ENCODE measurements around the gene PPT2.
"Not testable (repeated sequence)": the region's sequence is repeated elsewhere in the genome, so short reads cannot be mapped to it uniquely, and the experiment has no call there.

Gene PPT2

GRCh38 chr6:32191696-32192607 is 38.0 kb downstream of the PPT2 start:
- DNase-seq, result no peak
- 34% methylated on average over 13 of the region's 15 CpGs for WGBS (ENCODE audit: insufficient coverage)
- peak overlapping the region; percentile 45 to 89 (median 76) for H3K4me3 ChIP-seq (ENCODE audit: control insufficient read depth in 1 of 7, extremely low read depth in 1 of 7, insufficient read depth in 4 of 7, low read depth in 2 of 7, low read length in 6 of 7)
- ChIA-PET POLR2A (interaction anchor here (0.5 to 1.3 kb wide), 5 partner anchors 9 to 385 kb away, joined by 3 to 5 read pairs (median 3); partner anchors contain the start of genes ATF6B and RNF5), CTCF (interaction anchor here (0.8 to 2.0 kb wide), 12 partner anchors 9 to 75 kb away, joined by 3 to 7 read pairs (median 5); no protein-coding TSS in a partner anchor)
- peaks cover 20 to 84% (median 82%) of the 10 kb centered on the region in 4 experiments for H3K4me1 ChIP-seq (ENCODE audit: control extremely low read depth in 1 of 4, control insufficient read depth in 4 of 4, insufficient read depth in 4 of 4, low read length in 3 of 4)
- H3K36me3 ChIP-seq (ENCODE audit: control insufficient read depth in 4 of 4, insufficient read depth in 4 of 4, low read length in 3 of 4), result peaks cover 0 to 18% (median 6%) of the 10 kb centered on the region in 4 experiments
- H3K9me3 ChIP-seq (ENCODE audit: control extremely low read depth in 1 of 5, control insufficient read depth in 4 of 5, insufficient read depth in 2 of 5, low read depth in 1 of 5, low read length in 4 of 5), result no peaks in the 10 kb centered on the region
- H3K27ac ChIP-seq (ENCODE audit: insufficient read depth in 1 of 2, low read depth in 1 of 2, low read length in 2 of 2, poor library complexity in 1 of 2, severe bottlenecking in 2 of 2), result peak overlapping the region; percentile 87 to 93
- H3K27me3 ChIP-seq (replicated peaks in 2 of 5; ENCODE audit: control insufficient read depth in 4 of 5, insufficient read depth in 5 of 5, low read length in 4 of 5), result no peaks in the 10 kb centered on the region

GRCh38 chr6:32192608-32193039 is 38.7 kb downstream of the PPT2 start, which contains the start of gene GPSM3:
GPSM3 (minus strand) TSS chr6:32192643; CDS start chr6:32192513, 130 bp downstream.
- peaks cover 19 to 84% (median 80%) of the 10 kb centered on the region in 4 experiments for H3K4me1 ChIP-seq (ENCODE audit: control extremely low read depth in 1 of 4, control insufficient read depth in 4 of 4, insufficient read depth in 4 of 4, low read length in 3 of 4)
- H3K27ac ChIP-seq (ENCODE audit: insufficient read depth in 1 of 2, low read depth in 1 of 2, low read length in 2 of 2, poor library complexity in 1 of 2, severe bottlenecking in 2 of 2), result peak within 1 kb of the TSS; percentile 87 to 93
- peak; percentile 58 to 68 (median 65) for DNase-seq
- POLR2A ChIA-PET, result interaction anchor here (0.5 to 1.3 kb wide), 5 partner anchors 13 to 384 kb away, joined by 3 to 5 read pairs (median 3); partner anchors contain the start of genes ATF6B and RNF5
- 0% methylated on average over 1 of the region's 5 CpGs for WGBS (ENCODE audit: insufficient coverage)
- no peaks in the 10 kb centered on the region for H3K9me3 ChIP-seq (ENCODE audit: control extremely low read depth in 1 of 5, control insufficient read depth in 4 of 5, insufficient read depth in 2 of 5, low read depth in 1 of 5, low read length in 4 of 5)
- H3K27me3 ChIP-seq (replicated peaks in 2 of 5; ENCODE audit: control insufficient read depth in 4 of 5, insufficient read depth in 5 of 5, low read length in 4 of 5), result no peaks in the 10 kb centered on the region
- CTCF ChIA-PET, result interaction anchor here (0.8 to 2.0 kb wide), 9 partner anchors 10 to 75 kb away, joined by 3 to 7 read pairs (median 5); no protein-coding TSS in a partner anchor
- peak within 1 kb of the TSS; percentile 45 to 89 (median 76) for H3K4me3 ChIP-seq (ENCODE audit: control insufficient read depth in 1 of 7, extremely low read depth in 1 of 7, insufficient read depth in 4 of 7, low read depth in 2 of 7, low read length in 6 of 7)
- H3K36me3 ChIP-seq (ENCODE audit: control insufficient read depth in 4 of 4, insufficient read depth in 4 of 4, low read length in 3 of 4), result peaks cover 0 to 12% (median 2%) of the 10 kb centered on the region in 4 experiments

DNA sequence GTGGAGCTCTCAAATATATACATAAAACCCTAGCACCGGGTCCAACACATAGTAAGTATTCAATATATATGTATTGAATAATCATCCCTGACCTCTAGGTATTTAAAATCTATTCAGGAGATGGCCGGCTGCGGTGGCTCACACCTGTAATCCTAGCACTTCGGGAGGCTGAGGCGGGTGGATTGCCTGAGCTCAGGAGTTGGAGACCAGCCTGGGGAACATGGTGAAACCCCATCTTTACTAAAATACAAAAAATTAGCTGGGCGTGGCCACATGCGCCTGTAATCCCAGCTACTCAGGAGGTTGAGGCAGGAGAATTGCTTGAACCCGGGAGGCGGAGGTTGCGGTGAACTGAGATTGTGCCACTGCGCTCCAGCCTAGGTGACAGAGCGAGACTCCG is 39.2 kb downstream of the PPT2 start:
- CTCF ChIA-PET, result interaction anchor here (0.6 to 2.0 kb wide), 9 partner anchors 11 to 1335 kb away, joined by 3 to 7 read pairs (median 5); no protein-coding TSS in a partner anchor
- H3K4me3 ChIP-seq (ENCODE audit: control insufficient read depth in 1 of 7, extremely low read depth in 1 of 7, insufficient read depth in 4 of 7, low read depth in 2 of 7, low read length in 6 of 7), result peak overlapping the region; percentile 45 to 89 (median 76)
- H3K27ac ChIP-seq (ENCODE audit: insufficient read depth in 1 of 2, low read depth in 1 of 2, low read length in 2 of 2, poor library complexity in 1 of 2, severe bottlenecking in 2 of 2), result peak overlapping the region; percentile 87 to 93
- peaks cover 19 to 80% (median 76%) of the 10 kb centered on the region in 4 experiments for H3K4me1 ChIP-seq (ENCODE audit: control extremely low read depth in 1 of 4, control insufficient read depth in 4 of 4, insufficient read depth in 4 of 4, low read length in 3 of 4)
- H3K36me3 ChIP-seq (ENCODE audit: control insufficient read depth in 4 of 4, insufficient read depth in 4 of 4, low read length in 3 of 4); H3K27me3 ChIP-seq (replicated peaks in 2 of 5; ENCODE audit: control insufficient read depth in 4 of 5, insufficient read depth in 5 of 5, low read length in 4 of 5); DNase-seq; H3K9me3 ChIP-seq (ENCODE audit: control extremely low read depth in 1 of 5, control insufficient read depth in 4 of 5, insufficient read depth in 2 of 5, low read depth in 1 of 5, low read length in 4 of 5): not testable (repeated sequence)
- WGBS (ENCODE audit: insufficient coverage), result 75% methylated on average over 9 of the region's 13 CpGs
- POLR2A ChIA-PET, result interaction anchor here (0.8 to 1.3 kb wide), 4 partner anchors 14 to 65 kb away, joined by 3 to 5 read pairs (median 4); partner anchors contain the start of genes ATF6B and RNF5

DNA sequence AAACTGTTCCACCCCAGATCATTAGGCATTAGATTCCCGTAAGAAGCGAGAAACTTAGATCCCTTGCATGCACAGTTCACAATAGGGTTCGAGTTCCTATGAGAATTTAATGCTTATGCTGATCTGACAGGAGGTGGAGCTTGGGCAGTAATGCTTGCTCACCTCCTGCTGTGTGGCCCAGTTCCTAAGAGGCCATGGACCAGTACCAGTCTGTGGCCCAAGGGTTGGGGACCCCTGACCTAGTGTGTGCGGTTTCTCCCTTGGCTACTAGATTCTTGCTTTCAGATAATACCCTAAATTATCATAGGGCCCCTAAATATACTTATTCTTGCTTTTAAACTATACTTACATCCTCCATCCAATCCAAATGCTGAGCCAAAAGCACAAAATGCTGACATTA is 40.4 kb downstream of the PPT2 start:
- peaks cover 16 to 69% (median 64%) of the 10 kb centered on the region in 4 experiments for H3K4me1 ChIP-seq (ENCODE audit: control extremely low read depth in 1 of 4, control insufficient read depth in 4 of 4, insufficient read depth in 4 of 4, low read length in 3 of 4)
- ChIA-PET CTCF (interaction anchor here (0.7 to 2.0 kb wide), 5 partner anchors 12 to 78 kb away, joined by 3 to 13 read pairs (median 6); partner anchors contain the start of gene FKBPL), POLR2A (interaction anchor here (1.6 kb wide), 1 partner anchor 66 kb away, joined by 6 read pairs; the partner anchor contains the start of gene ATF6B)
- no peaks in the 10 kb centered on the region for H3K27me3 ChIP-seq (replicated peaks in 2 of 5; ENCODE audit: control insufficient read depth in 4 of 5, insufficient read depth in 5 of 5, low read length in 4 of 5)
- H3K4me3 ChIP-seq (ENCODE audit: control insufficient read depth in 1 of 7, extremely low read depth in 1 of 7, insufficient read depth in 4 of 7, low read depth in 2 of 7, low read length in 6 of 7), result peak overlapping the region in 3 of 7 experiments; percentile 82 to 85 (median 82)
- WGBS (ENCODE audit: insufficient coverage), result 100% methylated on average over 4 of the region's 4 CpGs
- H3K9me3 ChIP-seq (ENCODE audit: control extremely low read depth in 1 of 5, control insufficient read depth in 4 of 5, insufficient read depth in 2 of 5, low read depth in 1 of 5, low read length in 4 of 5), result no peaks in the 10 kb centered on the region
- H3K27ac ChIP-seq (ENCODE audit: insufficient read depth in 1 of 2, low read depth in 1 of 2, low read length in 2 of 2, poor library complexity in 1 of 2, severe bottlenecking in 2 of 2), result peak overlapping the region in 1 of 2 experiments; percentile 27
- DNase-seq, result no peak
- H3K36me3 ChIP-seq (ENCODE audit: control insufficient read depth in 4 of 4, insufficient read depth in 4 of 4, low read length in 3 of 4), result no peaks in the 10 kb centered on the region

DNA sequence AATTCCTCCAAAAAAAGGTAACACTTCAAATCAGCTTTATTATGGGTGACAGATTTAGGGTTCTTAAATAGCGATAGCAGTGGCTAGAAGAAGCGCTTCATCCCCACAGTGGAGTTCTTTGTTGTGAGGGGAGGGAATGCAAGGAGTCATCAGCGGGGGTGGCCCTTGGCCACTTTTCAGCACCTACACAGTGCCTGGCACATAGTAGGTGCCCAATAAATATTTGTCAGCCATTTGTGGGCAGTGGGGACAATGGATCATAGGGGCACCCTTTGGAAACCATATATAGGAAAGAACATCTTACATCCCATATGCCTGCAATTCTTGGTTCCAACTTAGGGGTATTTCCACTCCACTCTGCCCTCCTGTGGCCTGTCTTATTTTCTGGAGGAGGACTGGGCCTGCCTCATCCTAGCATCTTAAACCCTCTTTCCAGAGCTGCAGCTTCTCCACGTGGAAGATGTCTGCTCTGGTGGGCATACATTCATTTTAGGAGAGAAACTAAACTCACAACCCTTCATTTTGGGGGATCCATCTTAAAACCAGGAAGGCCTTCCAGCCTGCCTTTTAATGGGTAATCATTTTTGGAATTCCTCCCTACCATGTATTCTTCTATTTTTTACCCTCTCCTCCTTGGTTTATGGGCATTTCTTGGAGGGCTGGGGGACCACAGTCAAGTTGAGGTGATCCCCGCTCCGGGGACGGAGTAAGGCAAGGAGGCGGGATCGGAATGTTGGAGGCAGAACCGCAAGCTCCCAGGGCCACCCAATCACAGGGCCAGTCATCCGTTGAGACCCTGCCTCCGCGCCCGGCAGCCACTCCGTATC is 41.1 kb downstream of the PPT2 start:
- DNase-seq, result peak; percentile 78 to 85 (median 84)
- CTCF ChIA-PET, result interaction anchor here (0.7 to 2.9 kb wide), 15 partner anchors 12 to 78 kb away, joined by 3 to 13 read pairs (median 4); partner anchors contain the start of gene FKBPL
- peak overlapping the region; percentile 58 to 79 for H3K27ac ChIP-seq (ENCODE audit: insufficient read depth in 1 of 2, low read depth in 1 of 2, low read length in 2 of 2, poor library complexity in 1 of 2, severe bottlenecking in 2 of 2)
- H3K9me3 ChIP-seq (ENCODE audit: control extremely low read depth in 1 of 5, control insufficient read depth in 4 of 5, insufficient read depth in 2 of 5, low read depth in 1 of 5, low read length in 4 of 5), result no peaks in the 10 kb centered on the region
- no peaks in the 10 kb centered on the region for H3K27me3 ChIP-seq (replicated peaks in 2 of 5; ENCODE audit: control insufficient read depth in 4 of 5, insufficient read depth in 5 of 5, low read length in 4 of 5)
- peak overlapping the region in 6 of 7 experiments; percentile 66 to 96 (median 78) for H3K4me3 ChIP-seq (ENCODE audit: control insufficient read depth in 1 of 7, extremely low read depth in 1 of 7, insufficient read depth in 4 of 7, low read depth in 2 of 7, low read length in 6 of 7)
- POLR2A ChIA-PET, result interaction anchor here (1.1 to 1.6 kb wide), 3 partner anchors 14 to 67 kb away, joined by 3 to 6 read pairs (median 6); partner anchors contain the start of genes AGPAT1 and ATF6B
- peaks cover 16 to 69% (median 64%) of the 10 kb centered on the region in 4 experiments for H3K4me1 ChIP-seq (ENCODE audit: control extremely low read depth in 1 of 4, control insufficient read depth in 4 of 4, insufficient read depth in 4 of 4, low read length in 3 of 4)
- WGBS (ENCODE audit: insufficient coverage), result 0% methylated on average over 12 of the region's 15 CpGs
- no peaks in the 10 kb centered on the region for H3K36me3 ChIP-seq (ENCODE audit: control insufficient read depth in 4 of 4, insufficient read depth in 4 of 4, low read length in 3 of 4)

GRCh38 chr6:32195652-32195901 is 41.6 kb downstream of the PPT2 start:
- H3K4me1 ChIP-seq (ENCODE audit: control extremely low read depth in 1 of 4, control insufficient read depth in 4 of 4, insufficient read depth in 4 of 4, low read length in 3 of 4), result peaks cover 16 to 64% (median 61%) of the 10 kb centered on the region in 4 experiments
- H3K27ac ChIP-seq (ENCODE audit: insufficient read depth in 1 of 2, low read depth in 1 of 2, low read length in 2 of 2, poor library complexity in 1 of 2, severe bottlenecking in 2 of 2), result peak overlapping the region; percentile 98 to 99
- no peaks in the 10 kb centered on the region for H3K27me3 ChIP-seq (replicated peaks in 2 of 5; ENCODE audit: control insufficient read depth in 4 of 5, insufficient read depth in 5 of 5, low read length in 4 of 5)
- peak; percentile 100 for DNase-seq
- 0% methylated on average over 25 of the region's 25 CpGs for WGBS (ENCODE audit: insufficient coverage)
- CTCF ChIA-PET, result interaction anchor here (0.7 to 2.9 kb wide), 15 partner anchors 13 to 79 kb away, joined by 3 to 13 read pairs (median 3); partner anchors contain the start of gene FKBPL
- peak overlapping the region in 6 of 7 experiments; percentile 84 to 98 (median 96) for H3K4me3 ChIP-seq (ENCODE audit: control insufficient read depth in 1 of 7, extremely low read depth in 1 of 7, insufficient read depth in 4 of 7, low read depth in 2 of 7, low read length in 6 of 7)
- no peaks in the 10 kb centered on the region for H3K36me3 ChIP-seq (ENCODE audit: control insufficient read depth in 4 of 4, insufficient read depth in 4 of 4, low read length in 3 of 4)
- H3K9me3 ChIP-seq (ENCODE audit: control extremely low read depth in 1 of 5, control insufficient read depth in 4 of 5, insufficient read depth in 2 of 5, low read depth in 1 of 5, low read length in 4 of 5), result no peaks in the 10 kb centered on the region
- POLR2A ChIA-PET, result interaction anchor here (0.5 to 1.6 kb wide), 4 partner anchors 14 to 494 kb away, joined by 3 to 6 read pairs (median 4); partner anchors contain the start of genes AGPAT1 and ATF6B
